HG03064 (cell line): ENCODE measurements around the gene SLC35F3.

Experiments used
- ATAC-seq: cut with Tn5 transposase; IDR thresholded peaks from one replicate; pipeline ENCODE4 v1.9.1; 2021; ENCODE audit warnings: low read depth; ENCODE audit not compliant: unreplicated experiment

The SLC35F3 gene

GRCh38 chr1:233909195-233909594 is 4.7 kb downstream of the SLC35F3 start:
- no peak for ATAC-seq

GRCh38 chr1:233912447-233912846 is 8.0 kb downstream of the SLC35F3 start:
- ATAC-seq, result no peak

- no peak for ATAC-seq
Observed at GRCh38 chr1:233912909-233913308, 8.4 kb downstream of the SLC35F3 start.

- no peak for ATAC-seq
Observed at GRCh38 chr1:233916706-233917105, 12.2 kb downstream of the SLC35F3 start.

- no peak for ATAC-seq
Observed at GRCh38 chr1:233919786-233920185, 15.3 kb downstream of the SLC35F3 start.

- no peak for ATAC-seq
Observed at GRCh38 chr1:233928123-233928522, 23.6 kb downstream of the SLC35F3 start.

GRCh38 chr1:233933339-233933738 is 28.9 kb downstream of the SLC35F3 start:
- ATAC-seq, result no peak

- no peak for ATAC-seq
Observed at GRCh38 chr1:233935297-233935868, 30.9 kb downstream of the SLC35F3 start.

- ATAC-seq, result no peak
Observed at GRCh38 chr1:233936422-233936821, 31.9 kb downstream of the SLC35F3 start.

GRCh38 chr1:233936842-233937241 is 32.4 kb downstream of the SLC35F3 start:
- no peak for ATAC-seq

GRCh38 chr1:233938476-233938875 is 34.0 kb downstream of the SLC35F3 start:
- no peak for ATAC-seq

- no peak for ATAC-seq
Observed at GRCh38 chr1:233939451-233939850, 35.0 kb downstream of the SLC35F3 start.

- no peak for ATAC-seq
Observed at GRCh38 chr1:233940908-233941307, 36.4 kb downstream of the SLC35F3 start.

- ATAC-seq, result no peak
Observed at GRCh38 chr1:233944601-233945000, 40.1 kb downstream of the SLC35F3 start.

GRCh38 chr1:233945573-233945972 is 41.1 kb downstream of the SLC35F3 start:
- ATAC-seq, result no peak

- ATAC-seq, result no peak
Observed at GRCh38 chr1:233945979-233946378, 41.5 kb downstream of the SLC35F3 start.

GRCh38 chr1:233946724-233947123 is 42.2 kb downstream of the SLC35F3 start:
- ATAC-seq, result no peak

- no peak for ATAC-seq
Observed at GRCh38 chr1:233951804-233952203, 47.3 kb downstream of the SLC35F3 start.

GRCh38 chr1:233957691-233958090 is 53.2 kb downstream of the SLC35F3 start:
- no peak for ATAC-seq

- no peak for ATAC-seq
Observed at GRCh38 chr1:233959102-233959501, 54.6 kb downstream of the SLC35F3 start.

GRCh38 chr1:233959971-233960370 is 55.5 kb downstream of the SLC35F3 start:
- ATAC-seq, result no peak

- ATAC-seq, result no peak
Observed at GRCh38 chr1:233960386-233960785, 55.9 kb downstream of the SLC35F3 start.

- ATAC-seq, result no peak
Observed at GRCh38 chr1:233962878-233963277, 58.4 kb downstream of the SLC35F3 start.
